AG20443 (cell line): ENCODE data around the gene RTF2.

Source experiments
- DNase-seq: peaks from one replicate; pipeline ENCODE4 v3.0.0; 2012; ENCODE audit warnings: low spot score, mixed read lengths

Gene RTF2

DNA sequence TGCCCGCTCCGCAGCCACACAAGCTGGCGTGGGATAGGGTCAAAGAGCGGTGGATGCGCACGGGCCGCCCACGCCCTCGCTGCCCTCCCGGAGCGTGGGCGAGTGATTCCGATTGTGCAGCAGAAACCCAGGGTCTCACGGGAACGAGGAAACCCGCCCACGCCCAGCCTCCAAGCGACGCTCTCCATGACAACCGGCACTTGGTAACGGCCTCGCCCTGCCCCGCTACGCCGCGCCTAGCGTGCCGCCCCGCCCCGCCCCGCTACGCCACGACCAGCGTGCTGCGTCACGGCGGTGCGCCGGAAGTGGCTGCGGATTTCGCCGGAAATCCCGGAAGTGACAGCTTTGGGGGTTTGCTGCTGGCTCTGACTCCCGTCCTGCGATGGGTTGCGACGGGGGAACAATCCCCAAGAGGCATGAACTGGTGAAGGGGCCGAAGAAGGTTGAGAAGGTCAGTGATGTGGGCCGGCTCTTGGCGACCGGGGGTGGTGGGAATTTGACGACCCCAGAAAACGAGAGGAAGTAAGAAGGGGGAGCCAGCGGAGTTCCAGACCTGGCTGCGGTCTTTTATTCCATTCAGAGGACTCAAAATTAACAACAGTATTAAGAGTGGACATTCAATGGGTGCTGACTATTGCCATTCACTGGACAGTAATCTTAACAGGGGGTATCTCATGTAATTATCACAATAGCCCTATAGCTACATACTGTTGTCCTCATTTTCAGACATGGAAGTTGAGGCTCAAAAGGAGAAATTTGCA is at the start of gene RTF2:
Gene RTF2, plus strand, starts transcription at position 312 of the 761 bp plus-strand sequence. Its CDS starts 71 bp downstream, at position 383.
- DNase-seq, result peak; percentile 98

- DNase-seq, result no peak
Observed at GRCh38 chr20:56420028-56420427, 48.4 kb upstream of the RTF2 start.

- DNase-seq, result no peak
Observed at GRCh38 chr20:56420940-56421688, 47.3 kb upstream of the RTF2 start.

DNA sequence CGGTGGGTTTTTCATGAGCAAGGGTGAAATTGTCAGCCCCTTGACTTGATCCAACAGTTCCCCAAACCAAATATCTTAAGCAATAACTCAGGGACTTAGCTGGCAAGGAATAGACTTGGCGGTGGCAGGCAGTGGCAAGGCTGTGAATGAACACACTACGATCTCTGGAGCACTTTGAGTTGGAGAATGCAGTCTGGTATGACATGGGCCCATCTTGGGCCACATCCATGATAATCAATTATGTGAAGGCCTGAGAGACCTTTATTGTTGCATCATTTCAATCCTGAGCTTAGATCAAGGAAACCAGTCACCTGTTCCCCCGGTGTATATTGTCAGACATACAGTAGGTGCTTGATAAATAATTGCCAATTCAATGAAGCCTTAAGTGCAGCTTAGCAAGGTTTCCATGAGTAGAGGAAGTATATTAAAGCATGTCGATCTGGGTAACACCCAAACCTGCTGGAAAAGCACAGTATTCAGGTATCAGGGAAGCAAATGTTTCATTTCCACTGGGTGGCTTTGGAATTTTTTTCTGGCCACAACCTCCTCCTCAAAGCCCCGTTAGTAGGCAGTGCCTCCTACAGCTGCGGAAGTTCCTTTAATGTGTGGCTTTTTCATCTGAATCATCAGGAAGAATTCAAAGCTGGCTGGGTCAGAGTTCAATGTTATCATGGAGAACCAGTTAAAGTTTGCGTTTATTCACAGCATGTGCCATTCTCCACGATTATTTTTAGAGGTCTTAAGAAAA is 46.2 kb upstream of the RTF2 start:
- DNase-seq, result peak; percentile 68

DNA sequence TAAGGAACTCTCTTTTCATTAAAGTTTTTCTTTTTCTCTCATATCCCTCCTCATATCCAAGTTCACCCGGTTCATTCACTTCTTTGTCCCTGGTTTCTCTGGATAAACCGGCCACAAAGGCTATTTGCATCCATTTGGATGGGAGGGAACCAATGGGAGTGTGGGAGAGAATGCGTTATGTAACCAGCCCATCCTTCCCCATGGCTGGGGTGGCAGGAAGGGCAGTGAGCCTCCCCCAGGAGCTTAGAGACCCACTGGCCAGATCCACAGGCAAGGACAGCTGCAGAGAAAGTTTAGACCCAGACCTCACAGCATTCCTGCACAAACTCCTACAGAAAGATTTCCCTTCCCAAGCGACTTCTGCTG is 45.6 kb upstream of the RTF2 start:
- DNase-seq, result no peak

- DNase-seq, result no peak
Observed at GRCh38 chr20:56423211-56423610, 45.2 kb upstream of the RTF2 start.

GRCh38 chr20:56423886-56424285 is 44.5 kb upstream of the RTF2 start:
- no peak for DNase-seq

DNA sequence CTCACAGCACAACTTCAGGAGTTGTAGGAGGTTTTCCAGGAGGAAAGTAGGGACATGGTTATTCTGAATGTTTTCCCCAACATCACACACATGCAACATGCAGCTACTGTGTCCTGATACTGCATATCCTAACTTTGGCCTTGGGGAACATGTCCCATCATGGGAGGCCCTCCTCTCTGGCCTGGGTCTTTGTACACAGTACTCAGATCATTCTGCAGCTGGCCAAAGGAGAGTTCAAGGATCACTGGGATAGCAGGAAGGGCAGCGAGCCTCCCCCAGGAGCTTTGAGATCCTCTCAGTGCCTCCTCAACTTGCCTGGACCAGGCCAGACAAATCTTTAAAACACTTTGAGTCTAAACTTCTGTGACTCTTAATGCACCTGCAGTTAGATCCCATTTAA is 43.5 kb upstream of the RTF2 start:
- no peak for DNase-seq

GRCh38 chr20:56426026-56426425 is 42.4 kb upstream of the RTF2 start:
- no peak for DNase-seq

- DNase-seq, result no peak
Observed at GRCh38 chr20:56426926-56427325, 41.5 kb upstream of the RTF2 start.

GRCh38 chr20:56427797-56428196 is 40.6 kb upstream of the RTF2 start:
- DNase-seq, result no peak

DNA sequence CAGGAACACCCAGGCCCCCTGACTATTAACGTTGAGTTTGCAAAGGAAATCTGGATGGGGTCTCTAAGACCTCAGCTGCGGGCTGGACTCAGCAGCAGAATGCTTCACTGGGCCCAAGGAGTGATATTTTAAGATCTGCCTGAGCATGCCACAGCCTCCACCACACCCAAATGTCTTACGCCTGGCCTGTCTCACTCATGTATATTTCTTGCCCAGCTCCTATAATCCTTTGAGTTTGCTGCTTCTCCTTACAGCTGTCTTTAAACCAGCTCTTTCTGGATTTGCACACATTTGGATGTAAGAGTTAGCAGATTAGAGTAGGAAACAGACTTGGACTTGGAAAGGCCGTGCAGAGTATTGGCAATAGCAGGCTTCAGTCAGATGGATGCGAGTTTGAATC is 40.0 kb upstream of the RTF2 start:
- no peak for DNase-seq

DNA sequence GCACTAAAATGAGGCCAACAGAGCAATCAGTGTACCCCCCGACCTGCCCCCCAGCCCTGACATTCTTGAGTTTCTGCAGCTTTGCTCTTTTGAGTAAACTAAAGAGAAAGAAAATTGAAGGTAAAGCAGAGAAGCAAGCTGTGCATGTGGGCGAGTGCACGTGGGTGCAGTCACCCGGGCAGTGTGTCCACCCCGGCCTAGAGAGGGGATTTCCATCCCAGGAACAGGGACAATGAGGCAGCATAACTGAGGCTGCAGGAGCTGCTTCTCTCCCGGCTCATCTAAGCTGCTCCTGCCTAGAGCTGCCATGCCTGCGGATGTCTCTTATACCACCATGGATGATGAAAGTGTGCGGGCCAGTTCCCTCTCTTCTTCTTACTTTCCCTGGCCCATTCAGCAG is 39.5 kb upstream of the RTF2 start:
- no peak for DNase-seq

- peak; percentile 52 for DNase-seq
Observed at GRCh38 chr20:56429502-56429901, 38.9 kb upstream of the RTF2 start.

- no peak for DNase-seq
Observed at GRCh38 chr20:56429941-56430340, 38.5 kb upstream of the RTF2 start.

- no peak for DNase-seq
Observed at GRCh38 chr20:56430461-56430860, 38.0 kb upstream of the RTF2 start.

- no peak for DNase-seq
Observed at GRCh38 chr20:56430957-56431356, 37.5 kb upstream of the RTF2 start.

- DNase-seq, result no peak
Observed at GRCh38 chr20:56431471-56431870, 37.0 kb upstream of the RTF2 start.

DNA sequence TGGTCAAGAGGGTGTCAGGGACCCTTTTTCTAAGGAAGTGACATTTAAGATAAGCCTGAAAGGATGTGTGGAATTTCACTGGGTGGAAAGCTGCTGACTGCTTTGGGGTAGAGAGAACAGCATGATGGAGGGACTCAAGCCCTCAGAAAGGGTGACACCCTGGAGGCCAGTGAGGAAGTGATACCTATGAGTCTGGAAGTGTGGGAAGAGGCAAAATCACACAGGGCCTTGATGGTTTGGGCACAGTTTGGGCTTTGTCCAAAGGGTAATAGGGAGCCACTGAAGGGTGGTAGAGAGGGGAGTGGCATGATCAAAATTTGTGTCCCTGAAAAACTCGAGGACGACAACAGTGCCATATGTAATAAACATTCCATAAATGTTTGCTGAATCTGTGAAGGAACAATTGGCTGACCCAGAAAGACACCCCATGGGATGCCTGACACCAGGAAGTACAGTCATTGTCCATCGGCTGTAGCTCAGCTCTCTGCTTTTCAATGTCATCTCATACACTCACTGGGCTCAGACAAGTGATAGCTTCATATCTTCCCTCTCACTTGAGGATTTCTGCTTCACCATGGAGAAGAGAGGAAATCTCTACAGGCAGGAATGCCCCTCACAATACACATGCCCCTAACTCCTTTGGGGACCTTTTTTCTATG is 35.1 kb upstream of the RTF2 start:
- DNase-seq, result peak; percentile 64

DNA sequence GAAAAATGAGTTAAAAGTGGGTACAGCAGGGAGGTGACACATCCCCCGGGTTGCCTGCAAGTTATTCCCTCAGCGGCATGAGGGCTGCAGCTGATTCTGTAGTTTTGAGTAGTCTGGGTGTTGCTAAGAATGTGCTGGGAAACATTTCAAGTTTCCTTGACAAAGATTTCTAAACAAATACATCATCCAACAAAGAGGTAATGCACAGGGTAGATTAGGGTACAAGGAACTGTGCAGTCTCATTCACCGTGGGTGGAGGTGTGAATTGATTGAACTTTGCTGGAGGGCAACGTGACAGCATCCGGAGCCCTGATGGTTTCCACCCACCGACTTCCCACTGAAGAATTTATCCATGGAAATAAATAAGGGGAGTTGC is 34.6 kb upstream of the RTF2 start:
- DNase-seq, result peak; percentile 85

- no peak for DNase-seq
Observed at GRCh38 chr20:56437196-56437960, 31.0 kb upstream of the RTF2 start.

GRCh38 chr20:56438284-56438683 is 30.1 kb upstream of the RTF2 start:
- DNase-seq, result no peak
